Lung (tissue), 12 donors: ENCODE measurements around the gene USP33. TPM values are rescaled to one million over a fixed set of nuclear protein-coding genes. Genes with fewer than 3 reads are reported as not detected.
A peak's percentile ranks its signal among the peaks of the same experiment; 100 is the strongest.

Experiments used
- ATAC-seq: fragments of 200-7000 bp; cut with Tn5 transposase; one replicate; pipeline ENCODE4 v1.9.1; 2020; ENCODE audit warnings: moderate number of reproducible peaks; ENCODE audit not compliant: insufficient read depth, low FRiP score
- DNase-seq, 3 donors: peaks; one replicate each; pipeline ENCODE4 v3.0.0-alpha.2; 2013 to 2017
- H3K27ac ChIP-seq, 2 donors: one replicate each; pipeline ENCODE4 v1.5.1; 2013; ENCODE audit warnings: mild to moderate bottlenecking in 2 of 2, moderate library complexity in 2 of 2, control low read depth in 1 of 2, inconsistent platforms in 1 of 2, low read depth in 1 of 2, low read length in 1 of 2
- H3K27me3 ChIP-seq, 3 donors: one replicate each; pipeline ENCODE4 v1.5.1; 2013; ENCODE audit warnings: low read length in 2 of 3; ENCODE audit not compliant: control insufficient read depth in 3 of 3, insufficient read depth in 3 of 3
- H3K36me3 ChIP-seq, 4 donors: one replicate each; pipeline ENCODE4 v1.5.1; 2013; ENCODE audit warnings: low read length in 4 of 4, mild to moderate bottlenecking in 1 of 4, moderate library complexity in 1 of 4; ENCODE audit not compliant: control insufficient read depth in 4 of 4, insufficient read depth in 4 of 4
- H3K4me1 ChIP-seq, 5 donors: one replicate each; pipeline ENCODE4 v1.5.1; 2013; ENCODE audit warnings: low read length in 5 of 5, mild to moderate bottlenecking in 2 of 5, moderate library complexity in 1 of 5; ENCODE audit not compliant: control insufficient read depth in 5 of 5, insufficient read depth in 5 of 5
- H3K4me3 ChIP-seq: one replicate; pipeline ENCODE4 v1.5.1; 2013; ENCODE audit warnings: mild to moderate bottlenecking, control low read depth, moderate library complexity
- H3K9ac ChIP-seq, 2 donors: one replicate each; pipeline ENCODE4 v1.5.1; 2013; ENCODE audit warnings: low read length in 2 of 2, control low read depth in 1 of 2; ENCODE audit not compliant: insufficient read depth in 1 of 2
- H3K9me3 ChIP-seq, 4 donors: one replicate each; pipeline ENCODE4 v1.5.1; 2013; ENCODE audit warnings: low read length in 3 of 4, mild to moderate bottlenecking in 1 of 4, moderate library complexity in 1 of 4; ENCODE audit not compliant: control insufficient read depth in 4 of 4, insufficient read depth in 3 of 4
- CTCF ChIP-seq: IDR thresholded peaks from 2 replicates; pipeline ENCODE4 v1.5.1; 2012; ENCODE audit warnings: mild to moderate bottlenecking; ENCODE audit errors: control extremely low read depth, extremely low read depth
- WGBS, 2 donors: extraction: QIAGEN DNeasy Blood & Tissue Kit; methylation state at CpG; one replicate each; pipeline ENCODE4 v1.1.7; 2013; 5-methylcytosine and 5-hydroxymethylcytosine counted together
- polyA plus RNA-seq, 2 donors: library from polyadenylated mRNA; stranded (reverse); fragments of 200-250 nt; gene quantifications; one replicate each; pipeline ENCODE4 v1.2.1, GENCODE V29; 2013
- total RNA-seq, 2 donors: library from RNA; depleted of rRNA in 1 of 2; stranded (reverse); fragments of >200 nt in 1 of 2; gene quantifications; one replicate each; pipeline ENCODE4 v1.2.1, GENCODE V29; 2014 to 2021
- donor health status: control.
- donor health status: control.
- donor health status: Bipolar disorder and iron deficiency.
- donor health status: healthy.
- donor health status: DM: yes; HTN: yes; CAD: no.

USP33 gene
- total and polyA plus RNA-seq, 4 donors = 21.9 to 171 (median 40.6) TPM

- H3K36me3 ChIP-seq = peaks cover 4 to 32% (median 13%) of the 10 kb centered on the region in 4 donors
- ATAC-seq = no peak
- 93 to 99% methylated on average over 3 of the region's 3 CpGs for WGBS, 2 donors
Observed at GRCh38 chr1:77697441-77697840, 62.2 kb downstream of the USP33 start.

GRCh38 chr1:77688939-77689338 is 70.7 kb downstream of the USP33 start:
- Histone ChIP-seq H3K9me3 (no peaks in the 10 kb centered on the region), H3K9ac (no peak overlapping the region), H3K4me1 (peaks cover 0 to 5% (median 0%) of the 10 kb centered on the region in 5 donors), H3K36me3 (peaks cover 0 to 9% (median 5%) of the 10 kb centered on the region in 4 donors), H3K27ac (no peak overlapping the region), H3K27me3 (no peaks in the 10 kb centered on the region), H3K4me3 (no peak overlapping the region)
- DNase-seq (no peak), ATAC-seq (no peak)
- no peak for TF ChIP-seq CTCF
- WGBS, 2 donors = 87 to 95% methylated on average over 3 of the region's 3 CpGs

More at GRCh38 chr1:77697441-77697840, 62.2 kb downstream of the USP33 start:
- TF ChIP-seq CTCF = no peak
- Histone ChIP-seq H3K4me1 (no peaks in the 10 kb centered on the region), H3K27me3 (no peaks in the 10 kb centered on the region), H3K27ac (no peak overlapping the region), H3K9ac (no peak overlapping the region), H3K9me3 (no peaks in the 10 kb centered on the region), H3K4me3 (no peak overlapping the region)
- DNase-seq = no peak

GRCh38 chr1:77687519-77687906 is 72.1 kb downstream of the USP33 start:
- Histone ChIP-seq H3K36me3 (peaks cover 0 to 7% (median 4%) of the 10 kb centered on the region in 4 donors), H3K9ac (no peak overlapping the region), H3K27ac (no peak overlapping the region), H3K4me1 (peaks cover 0 to 8% (median 0%) of the 10 kb centered on the region in 5 donors), H3K9me3 (no peaks in the 10 kb centered on the region), H3K27me3 (no peaks in the 10 kb centered on the region), H3K4me3 (no peak overlapping the region)
- WGBS, 2 donors = 31 to 45% methylated on average over 18 to 21 of the region's 21 CpGs
- TF ChIP-seq CTCF = no peak
- peak; percentile 64 to 75 (median 66) for DNase-seq
- ATAC-seq = no peak

- peaks cover 0 to 8% (median 2%) of the 10 kb centered on the region in 5 donors for H3K4me1 ChIP-seq
- H3K4me3 ChIP-seq = no peak overlapping the region
- no peak overlapping the region for H3K9ac ChIP-seq
- H3K27ac ChIP-seq = no peak overlapping the region
- TF ChIP-seq CTCF = no peak
- H3K9me3 ChIP-seq = no peaks in the 10 kb centered on the region
- H3K36me3 ChIP-seq = peaks cover 0 to 5% (median 2%) of the 10 kb centered on the region in 4 donors
- DNase-seq (no peak), ATAC-seq (no peak)
- H3K27me3 ChIP-seq = no peaks in the 10 kb centered on the region
- 89% methylated on average over 27 to 33 of the region's 33 CpGs for WGBS, 2 donors
Observed at GRCh38 chr1:77686796-77687518, 72.7 kb downstream of the USP33 start.
